K562 (cell line): ENCODE measurements around the gene DRC3. TPM values are rescaled to one million over a fixed set of nuclear protein-coding genes. Genes with fewer than 3 reads are reported as not detected.

Source experiments
- ATAC-seq: fragments of 200-7000 bp; cut with Tn5 transposase; 3 replicates; pipeline ENCODE4 v1.9.1; 2020; ENCODE audit warnings: moderate library complexity
- BruUV-seq: library from RNA; stranded (reverse); fragments of 400-500 nt; replicated peaks from 2 replicates; lab custom pipeline; 2021; lab: Mats Ljungman, UMichigan
- CTCF ChIA-PET: fragments of 300-600 bp; formaldehyde crosslinking; extraction: SDS; loops from one replicate; lab custom pipeline; 2021; ENCODE audit warnings: low intra/inter-chr PET ratio; lab: Yijun Ruan, JAX
- POLR2A ChIA-PET: fragments of 300-600, 350-650 bp; sonication (Branson Sonifier 250); formaldehyde crosslinking; extraction: SDS; loops from one replicate; lab custom pipeline; 2021; ENCODE audit warnings: antibody characterized with exemption, inconsistent platforms; lab: Yijun Ruan, JAX
- DNase-seq, 4 experiments: peaks; one replicate each; pipeline versions ENCODE4 v3.0.0 to v3.0.0-alpha.2; 2011 to 2018; ENCODE audit warnings: low spot score in 3 of 4, mixed read lengths in 3 of 4; ENCODE audit errors: extremely low read depth in 1 of 4
- FAIRE-seq: peaks from 2 replicates; lab custom pipeline; 2011; peaks lifted over from hg19 to GRCh38; lab: Jason Lieb, UNC
- H2AFZ ChIP-seq: 2 replicates; pipeline ENCODE4 v1.6.0; 2011; ENCODE audit warnings: low read depth, low read length, control low read depth, inconsistent platforms
- H3K27ac ChIP-seq: fragments of 200-600 bp; 3 replicates; pipeline ENCODE4 v1.8.0; 2011; ENCODE audit warnings: low read depth, mild to moderate bottlenecking, control low read depth, inconsistent platforms, low read length, moderate library complexity, mixed read lengths; ENCODE audit errors: extremely low read depth
- H3K27me3 ChIP-seq, 2 experiments: fragments of 300-600 bp in 1 of 2; 2 replicates in 1 of 2; 3 replicates in 1 of 2; pipeline versions ENCODE4 v1.6.0 to v1.8.0; 2011; ENCODE audit warnings: inconsistent platforms in 2 of 2, low read length in 2 of 2, mild to moderate bottlenecking in 1 of 2, mixed read lengths in 1 of 2, moderate library complexity in 1 of 2; ENCODE audit not compliant: control insufficient read depth in 2 of 2, insufficient read depth in 2 of 2
- H3K36me3 ChIP-seq: fragments of 300-600 bp; 3 replicates; pipeline ENCODE4 v1.8.0; 2011; ENCODE audit warnings: mild to moderate bottlenecking, low read length, inconsistent platforms; ENCODE audit not compliant: control insufficient read depth, insufficient read depth
- H3K4me1 ChIP-seq, 2 experiments: fragments of 200-600 bp in 1 of 2; replicated peaks in 1 of 2; 2 replicates in 1 of 2; 3 replicates in 1 of 2; pipeline versions ENCODE4 v1.5.1 to v1.8.0; 2011; ENCODE audit warnings: inconsistent platforms in 2 of 2, low read length in 2 of 2, mild to moderate bottlenecking in 1 of 2, mixed read lengths in 1 of 2, moderate library complexity in 1 of 2; ENCODE audit not compliant: control insufficient read depth in 2 of 2, insufficient read depth in 2 of 2
- H3K4me2 ChIP-seq: 2 replicates; pipeline ENCODE4 v1.6.1; 2011; ENCODE audit warnings: low read length, control low read depth, inconsistent platforms, mixed read lengths; ENCODE audit not compliant: insufficient read depth
- H3K4me3 ChIP-seq: fragments of 200-600 bp; sonication (generic), shearing (Covaris generic); 2 replicates; pipeline ENCODE4 v1.5.1; 2016; ENCODE audit warnings: control low read depth, inconsistent platforms
- H3K79me2 ChIP-seq: fragments of 200-600 bp; 3 replicates; pipeline ENCODE4 v1.8.0; 2011; ENCODE audit warnings: low read length, inconsistent platforms; ENCODE audit not compliant: control insufficient read depth, insufficient read depth
- H3K9ac ChIP-seq, 2 experiments: 2 replicates each; pipeline versions ENCODE4 v1.6.0 to v1.6.1; 2011; ENCODE audit warnings: low read depth in 2 of 2, low read length in 2 of 2, control low read depth in 1 of 2, inconsistent platforms in 1 of 2, mild to moderate bottlenecking in 1 of 2, mixed read lengths in 1 of 2; ENCODE audit not compliant: insufficient read depth in 1 of 2
- H3K9me1 ChIP-seq: one replicate; pipeline ENCODE4 v1.6.0; 2011; ENCODE audit warnings: inconsistent platforms, mild to moderate bottlenecking, low read length, moderate library complexity; ENCODE audit not compliant: control insufficient read depth, insufficient read depth
- H3K9me3 ChIP-seq: replicated peaks from 2 replicates; pipeline ENCODE4 v1.5.1; 2011; ENCODE audit warnings: low read depth, low read length, inconsistent platforms; ENCODE audit not compliant: control insufficient read depth, insufficient read depth
- H4K20me1 ChIP-seq: replicated peaks from 2 replicates; pipeline ENCODE4 v1.6.1; 2011; ENCODE audit warnings: low read length, inconsistent platforms, mixed read lengths; ENCODE audit not compliant: control insufficient read depth, insufficient read depth
- CREB1 ChIP-seq, 2 experiments: sonication (generic) in 1 of 2; formaldehyde crosslinking in 1 of 2; IDR thresholded peaks; 2 replicates each; pipeline versions ENCODE4 v1.6.1 to v1.8.0; 2012 to 2022; ENCODE audit warnings: inconsistent platforms in 1 of 2, mild to moderate bottlenecking in 1 of 2, missing genetic modification reagents in 1 of 2, moderate library complexity in 1 of 2
- DACH1 ChIP-seq: fragments of 450-650 bp; IDR thresholded peaks from 2 replicates; pipeline ENCODE4 v1.6.1; 2018; ENCODE audit not compliant: partially characterized antibody
- DDX20 ChIP-seq: fragments of 450-650 bp; IDR thresholded peaks from 2 replicates; pipeline ENCODE4 v1.6.1; 2016; ENCODE audit warnings: missing genetic modification characterization, low read depth, mild to moderate bottlenecking, missing compliant biosample characterization, moderate library complexity
- FOSL1 ChIP-seq: fragments of 200-800 bp; sonication (Bioruptor generic); conservative IDR thresholded peaks from 2 replicates; pipeline ENCODE4 v1.6.1; 2016; ENCODE audit warnings: missing genetic modification characterization, missing compliant biosample characterization
- HNRNPUL1 ChIP-seq: fragments of 200-400 bp; formaldehyde crosslinking; IDR thresholded peaks from 2 replicates; pipeline ENCODE4 v1.6.1; 2017; ENCODE audit warnings: low read length
- JUNB ChIP-seq: fragments of 450-650 bp; formaldehyde crosslinking; conservative IDR thresholded peaks from 2 replicates; pipeline ENCODE4 v1.4.0; 2020; ENCODE audit warnings: mild to moderate bottlenecking
- JUND ChIP-seq, 2 experiments: IDR thresholded peaks; 2 replicates in 1 of 2; 3 replicates in 1 of 2; pipeline ENCODE4 v1.6.1; 2011; ENCODE audit warnings: borderline replicate concordance in 2 of 2, low read depth in 2 of 2, low read length in 2 of 2, improper control_type of control experiment in 1 of 2, missing biosample characterization in 1 of 2, missing genetic modification characterization in 1 of 2, missing genetic modification reagents in 1 of 2
- KDM2B ChIP-seq: fragments of 250-450 bp; sonication (Bioruptor Pico); IDR thresholded peaks from 2 replicates; pipeline ENCODE4 v1.8.0; 2021; ENCODE audit warnings: mild to moderate bottlenecking, moderate library complexity
- MCM5 ChIP-seq: fragments of 450-650 bp; IDR thresholded peaks from 2 replicates; pipeline ENCODE4 v1.6.1; 2016; ENCODE audit warnings: low read depth
- MXI1 ChIP-seq: IDR thresholded peaks from 2 replicates; pipeline ENCODE4 v1.6.1; 2011; ENCODE audit warnings: low read depth, mild to moderate bottlenecking, improper control_type of control experiment, low read length
- NCOA1 ChIP-seq: fragments of 450-650 bp; IDR thresholded peaks from 2 replicates; pipeline ENCODE4 v1.6.1; 2016; ENCODE audit warnings: low read depth
- PPARD ChIP-seq: fragments of 250-450 bp; sonication (Bioruptor Pico); IDR thresholded peaks from 2 replicates; pipeline ENCODE4 v1.8.0; 2022; ENCODE audit warnings: inconsistent platforms, mild to moderate bottlenecking, moderate library complexity
- SNRNP70 ChIP-seq: fragments of 200-400 bp; formaldehyde crosslinking; optimal IDR thresholded peaks from 2 replicates; pipeline ENCODE3; 2017; ENCODE audit warnings: low read depth, low read length
- ZNF324 ChIP-seq: fragments of 250-450 bp; sonication (Bioruptor Pico); IDR thresholded peaks from 2 replicates; pipeline ENCODE4 v1.4.0; 2020; ENCODE audit warnings: mild to moderate bottlenecking
- WGBS: fragments of 100-300 bp; shearing (Covaris generic); methylation state at CpG from one replicate; pipeline ENCODE4 v1.1.6; 2016; ENCODE audit warnings: low coverage, mixed read lengths; ENCODE audit not compliant: insufficient coverage; ENCODE audit errors: missing lambda C conversion rate; 5-methylcytosine and 5-hydroxymethylcytosine counted together
- in situ Hi-C: fragments of 300-500 bp; cut with MboI; formaldehyde crosslinking; loops from 4 replicates; pipeline ENCODE4 v1.15.0; 2018; ENCODE audit warnings: inconsistent platforms, mixed read lengths
- intact Hi-C: fragments of 100-400 bp; cut with micrococcal nuclease; formaldehyde crosslinking; loops from 2 replicates; pipeline ENCODE4 v1.14.2; 2022
- polyA plus RNA-seq, 8 experiments: library from polyadenylated mRNA; depleted of rRNA in 4 of 8; stranded (reverse) in 5 of 8; unstranded in 3 of 8; fragments of >200 nt; fragmentation: Nextera tagmentation in 2 of 8; fragmentation: Illumina TruSeq in 1 of 8; extraction: Ambion mirVana in 2 of 8; extraction: Trizol in 1 of 8; gene quantifications; 2 replicates each; pipeline versions ENCODE4 v1.2.1 to v1.2.3, GENCODE V29; 2011 to 2014; ENCODE audit warnings: inconsistent platforms in 1 of 8, missing spikeins in 1 of 8
- total RNA-seq, 7 experiments: library from RNA; depleted of rRNA in 6 of 7; stranded (reverse); fragments of >200 nt in 6 of 7; fragmentation: Illumina TruSeq in 2 of 7; extraction: Trizol in 2 of 7; gene quantifications; 2 replicates each; pipeline versions ENCODE4 v1.2.1 to v1.2.3, GENCODE V29; 2011 to 2021; ENCODE audit warnings: low replicate concordance in 1 of 7
- TF ChIP-seq, protein P1 (sequence below), 2 experiments: IDR thresholded peaks; 2 replicates each; pipeline ENCODE4 v1.6.1; 2011; ENCODE audit warnings: borderline replicate concordance in 1 of 2, control low read depth in 1 of 2, low read depth in 1 of 2, low read length in 1 of 2, mild to moderate bottlenecking in 1 of 2, mixed read lengths in 1 of 2, moderate library complexity in 1 of 2; ENCODE audit not compliant: insufficient read depth in 1 of 2, insufficient read length in 1 of 2, poor library complexity in 1 of 2, severe bottlenecking in 1 of 2; ENCODE audit errors: extremely low read depth in 1 of 2
- TF ChIP-seq, protein P2 (sequence below): fragments of 450-650 bp; IDR thresholded peaks from 2 replicates; pipeline ENCODE4 v1.6.1; 2016; ENCODE audit warnings: antibody characterized with exemption
- TF ChIP-seq, protein P3 (sequence below): fragments of 250-450 bp; sonication (Bioruptor Pico); IDR thresholded peaks from 2 replicates; pipeline ENCODE4 v1.5.0; 2021; ENCODE audit warnings: mild to moderate bottlenecking, borderline replicate concordance

The DRC3 gene
- total and polyA plus RNA-seq, 9 of the 15 experiments (the other 6 are each of a cell fraction or from before 2014, with no cell fraction given), result 0.10 to 0.84 (median 0.30) TPM; not detected in 3

DNA sequence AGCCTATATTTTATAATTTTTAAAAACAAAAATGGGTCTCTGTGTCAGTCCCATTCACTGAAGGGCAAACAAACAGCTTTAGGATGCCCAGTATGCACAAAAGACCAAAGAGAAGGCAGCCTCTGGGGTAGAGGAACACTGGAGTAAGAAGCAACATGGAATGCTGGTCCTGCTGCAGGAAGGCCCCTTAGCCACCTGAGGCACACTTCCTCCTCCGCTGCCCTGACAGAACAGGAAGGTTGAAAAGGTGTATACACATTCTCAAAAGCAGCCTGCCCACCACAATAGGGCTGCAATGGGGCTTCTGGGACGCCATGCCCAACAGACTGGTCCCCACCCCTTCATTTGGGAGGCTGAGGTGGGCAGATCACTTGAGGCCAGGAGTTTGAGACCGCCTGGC lies 20.0 kb upstream of the DRC3 start:
- no peaks in the 10 kb centered on the region for H3K79me2 ChIP-seq
- H3K4me2 ChIP-seq, result no peak overlapping the region
- ATAC-seq (no peak), DNase-seq (no peak), FAIRE-seq (no peak)
- CTCF ChIA-PET, result no interaction called here
- no peaks in the 10 kb centered on the region for H3K9me3 ChIP-seq
- H3K9ac ChIP-seq, result no peak overlapping the region
- no peak overlapping the region for H3K27ac ChIP-seq
- POLR2A ChIA-PET, result no interaction called here
- H4K20me1 ChIP-seq, result no peaks in the 10 kb centered on the region
- H3K9me1 ChIP-seq, result no peaks in the 10 kb centered on the region
- in situ Hi-C loops, result no loop called here
- no peak overlapping the region for H3K4me3 ChIP-seq
- TF ChIP-seq NCOA1, result no peak
- TF ChIP-seq, protein P1, sequence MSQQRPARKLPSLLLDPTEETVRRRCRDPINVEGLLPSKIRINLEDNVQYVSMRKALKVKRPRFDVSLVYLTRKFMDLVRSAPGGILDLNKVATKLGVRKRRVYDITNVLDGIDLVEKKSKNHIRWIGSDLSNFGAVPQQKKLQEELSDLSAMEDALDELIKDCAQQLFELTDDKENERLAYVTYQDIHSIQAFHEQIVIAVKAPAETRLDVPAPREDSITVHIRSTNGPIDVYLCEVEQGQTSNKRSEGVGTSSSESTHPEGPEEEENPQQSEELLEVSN (IDR thresholded peaks at IDR 0.05; ENCODE audit: borderline replicate concordance in 1 of 2, extremely low read depth in 1 of 2, insufficient read depth in 1 of 2, insufficient read length in 1 of 2, low read depth in 1 of 2, low read length in 1 of 2, poor library complexity in 1 of 2, severe bottlenecking in 1 of 2), result no peak
- TF ChIP-seq KDM2B (CRISPR knock-in tag), result no peak
- no peak for TF ChIP-seq SNRNP70
- TF ChIP-seq, protein P2, sequence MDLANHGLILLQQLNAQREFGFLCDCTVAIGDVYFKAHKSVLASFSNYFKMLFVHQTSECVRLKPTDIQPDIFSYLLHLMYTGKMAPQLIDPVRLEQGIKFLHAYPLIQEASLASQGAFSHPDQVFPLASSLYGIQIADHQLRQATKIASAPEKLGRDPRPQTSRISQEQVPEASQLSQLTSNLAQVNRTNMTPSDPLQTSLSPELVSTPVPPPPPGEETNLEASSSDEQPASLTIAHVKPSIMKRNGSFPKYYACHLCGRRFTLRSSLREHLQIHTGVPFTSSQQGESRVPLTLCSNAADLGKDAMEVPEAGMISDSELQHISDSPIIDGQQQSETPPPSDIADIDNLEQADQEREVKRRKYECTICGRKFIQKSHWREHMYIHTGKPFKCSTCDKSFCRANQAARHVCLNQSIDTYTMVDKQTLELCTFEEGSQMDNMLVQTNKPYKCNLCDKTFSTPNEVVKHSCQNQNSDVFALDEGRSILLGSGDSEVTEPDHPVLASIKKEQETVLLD, result no peak
- no peak for TF ChIP-seq CREB1 (IDR thresholded peaks at IDR 0.05)
- TF ChIP-seq CREB1 (CRISPR knock-in tag; IDR thresholded peaks at IDR 0.05), result no peak
- TF ChIP-seq JUND (IDR thresholded peaks at IDR 0.05; ENCODE audit: borderline replicate concordance, low read depth, low read length), result no peak
- no peak for TF ChIP-seq JUND (tag; IDR thresholded peaks at IDR 0.05; ENCODE audit: borderline replicate concordance, low read depth, low read length)
- TF ChIP-seq, protein P3, sequence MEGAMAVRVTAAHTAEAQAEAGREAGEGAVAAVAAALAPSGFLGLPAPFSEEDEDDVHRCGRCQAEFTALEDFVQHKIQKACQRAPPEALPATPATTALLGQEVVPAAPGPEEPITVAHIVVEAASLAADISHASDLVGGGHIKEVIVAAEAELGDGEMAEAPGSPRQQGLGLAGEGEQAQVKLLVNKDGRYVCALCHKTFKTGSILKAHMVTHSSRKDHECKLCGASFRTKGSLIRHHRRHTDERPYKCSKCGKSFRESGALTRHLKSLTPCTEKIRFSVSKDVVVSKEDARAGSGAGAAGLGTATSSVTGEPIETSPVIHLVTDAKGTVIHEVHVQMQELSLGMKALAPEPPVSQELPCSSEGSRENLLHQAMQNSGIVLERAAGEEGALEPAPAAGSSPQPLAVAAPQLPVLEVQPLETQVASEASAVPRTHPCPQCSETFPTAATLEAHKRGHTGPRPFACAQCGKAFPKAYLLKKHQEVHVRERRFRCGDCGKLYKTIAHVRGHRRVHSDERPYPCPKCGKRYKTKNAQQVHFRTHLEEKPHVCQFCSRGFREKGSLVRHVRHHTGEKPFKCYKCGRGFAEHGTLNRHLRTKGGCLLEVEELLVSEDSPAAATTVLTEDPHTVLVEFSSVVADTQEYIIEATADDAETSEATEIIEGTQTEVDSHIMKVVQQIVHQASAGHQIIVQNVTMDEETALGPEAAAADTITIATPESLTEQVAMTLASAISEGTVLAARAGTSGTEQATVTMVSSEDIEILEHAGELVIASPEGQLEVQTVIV, result no peak
- TF ChIP-seq MXI1, result no peak
- no peak for TF ChIP-seq PPARD
- TF ChIP-seq MCM5, result no peak
- no peak for TF ChIP-seq ZNF324 (CRISPR knock-in tag)
- no peak for TF ChIP-seq HNRNPUL1
- TF ChIP-seq FOSL1, result no peak
- no peak for TF ChIP-seq DACH1
- no peak for TF ChIP-seq JUNB (CRISPR knock-in tag)
- TF ChIP-seq DDX20 (tag), result no peak
- H3K27me3 ChIP-seq, result no peaks in the 10 kb centered on the region
- H2AFZ ChIP-seq, result no peak overlapping the region
- intact Hi-C loops, result no loop called here
- BruUV-seq, result no TSS peak
- no peaks in the 10 kb centered on the region for H3K36me3 ChIP-seq
- 53% methylated on average over 3 of the region's 3 CpGs for WGBS
- peaks cover 2 to 7% of the 10 kb centered on the region in 2 experiments; a peak in 3 of 5 replicates for H3K4me1 ChIP-seq
